Epithelial cell of proximal tubule (primary cell): ENCODE results near the gene COL25A1. TPM values are rescaled to one million over a fixed set of nuclear protein-coding genes. Genes with fewer than 3 reads are reported as not detected.
"Not testable (repeated sequence)": the region's sequence is repeated elsewhere in the genome, so short reads cannot be mapped to it uniquely, and the experiment has no call there.

Experiments
- DNase-seq: peaks from one replicate; pipeline ENCODE4 v3.0.0-alpha.2; 2011; ENCODE audit warnings: low read depth
- H3K4me3 ChIP-seq: 2 replicates; pipeline ENCODE4 v1.5.1; 2011; ENCODE audit warnings: low read depth, mild to moderate bottlenecking, low read length
- CTCF ChIP-seq: conservative IDR thresholded peaks from 2 replicates; pipeline ENCODE4 v1.5.1; 2012; ENCODE audit warnings: low read depth, mild to moderate bottlenecking, low read length
- total RNA-seq: library from RNA; depleted of rRNA; stranded (reverse); fragments of >200 nt; gene quantifications from 2 replicates; pipeline ENCODE4 v1.2.3, GENCODE V29; 2015

COL25A1 gene
- total RNA-seq, 1 donor from 2014 or later = 0.46 TPM

DNA sequence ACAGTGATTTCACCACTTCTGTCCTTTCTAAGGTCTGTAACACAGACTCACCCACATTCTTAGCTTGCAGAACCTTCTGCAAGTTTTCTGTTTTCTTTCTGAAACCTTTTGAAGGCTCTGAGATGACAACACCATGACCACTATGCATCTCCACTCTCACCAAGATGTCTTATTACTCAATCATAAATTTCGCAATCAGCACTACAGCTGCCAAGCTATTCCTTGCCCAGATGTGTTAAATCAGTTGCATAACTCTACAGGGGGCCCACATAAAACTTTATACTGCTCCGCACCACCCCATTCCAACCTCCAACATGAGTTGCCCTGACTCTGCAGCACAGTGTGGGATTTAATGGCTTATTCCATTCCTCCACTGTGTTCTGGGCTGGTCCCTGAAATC lies 229.9 kb downstream of the COL25A1 start:
- H3K4me3 ChIP-seq = no peak overlapping the region
- no peak for TF ChIP-seq CTCF
- DNase-seq = no peak

GRCh38 chr4:109070677-109071076 lies 231.8 kb downstream of the COL25A1 start:
- not testable (repeated sequence) for DNase-seq, H3K4me3 ChIP-seq

- DNase-seq = no peak
Observed at GRCh38 chr4:109067508-109068235, 234.8 kb downstream of the COL25A1 start.

GRCh38 chr4:109065006-109065405 lies 237.5 kb downstream of the COL25A1 start:
- no peak for DNase-seq
- TF ChIP-seq CTCF = no peak
- H3K4me3 ChIP-seq = no peak overlapping the region

More at GRCh38 chr4:109067508-109068235, 234.8 kb downstream of the COL25A1 start:
- H3K4me3 ChIP-seq = no peak overlapping the region
- TF ChIP-seq CTCF = no peak

- no peak overlapping the region for H3K4me3 ChIP-seq
- DNase-seq = no peak
- no peak for TF ChIP-seq CTCF
Observed at GRCh38 chr4:109053257-109053656, 249.2 kb downstream of the COL25A1 start.

DNA sequence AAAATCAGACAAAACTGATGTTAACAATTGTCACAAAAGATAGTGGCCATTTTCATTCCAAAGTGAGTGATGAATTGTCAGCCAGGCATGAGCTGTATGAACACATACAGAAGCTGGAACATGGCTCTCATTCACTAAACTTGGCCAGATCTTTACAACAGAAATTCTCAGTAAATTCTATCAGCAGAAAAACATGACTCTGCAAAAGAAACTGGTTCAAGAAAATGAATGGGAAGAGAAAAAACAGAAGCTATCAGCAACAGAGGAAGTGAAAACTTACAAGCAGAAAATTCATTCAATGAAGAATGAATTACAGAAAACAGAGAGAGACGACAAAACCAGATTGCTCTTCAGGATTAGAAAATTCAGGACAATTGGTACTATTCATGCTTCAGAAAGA lies 249.6 kb downstream of the COL25A1 start:
- no peak for DNase-seq
- H3K4me3 ChIP-seq = no peak overlapping the region
- no peak for TF ChIP-seq CTCF

DNA sequence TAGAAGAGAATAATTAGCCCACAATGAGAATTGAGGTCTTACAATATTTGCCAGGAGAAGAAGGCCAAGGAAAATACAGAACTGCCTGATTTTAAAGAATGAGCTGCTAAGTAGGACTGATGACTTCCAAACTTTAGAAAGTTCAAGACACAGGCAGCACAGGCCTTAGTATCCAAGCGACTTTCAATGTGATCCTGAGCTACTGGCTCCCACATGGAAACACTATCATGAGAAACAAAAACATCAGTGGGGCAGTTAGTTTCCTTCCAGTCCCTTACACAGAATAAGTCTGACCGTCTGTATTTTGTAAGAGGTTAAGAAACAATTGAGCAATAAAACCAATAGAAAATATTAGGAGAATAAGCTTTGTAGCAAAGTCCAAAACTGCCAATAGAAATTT lies 251.4 kb downstream of the COL25A1 start:
- TF ChIP-seq CTCF = no peak
- no peak overlapping the region for H3K4me3 ChIP-seq
- no peak for DNase-seq
